Measurements from ENCODE around the gene GLYATL1. TPM values are rescaled to one million over a fixed set of nuclear protein-coding genes. Genes with fewer than 3 reads are reported as not detected.
A peak's percentile ranks its signal among the peaks of the same experiment; 100 is the strongest.

GLYATL1 gene
- total RNA-seq, 1 donor from 2014 or later, result not detected

DNA sequence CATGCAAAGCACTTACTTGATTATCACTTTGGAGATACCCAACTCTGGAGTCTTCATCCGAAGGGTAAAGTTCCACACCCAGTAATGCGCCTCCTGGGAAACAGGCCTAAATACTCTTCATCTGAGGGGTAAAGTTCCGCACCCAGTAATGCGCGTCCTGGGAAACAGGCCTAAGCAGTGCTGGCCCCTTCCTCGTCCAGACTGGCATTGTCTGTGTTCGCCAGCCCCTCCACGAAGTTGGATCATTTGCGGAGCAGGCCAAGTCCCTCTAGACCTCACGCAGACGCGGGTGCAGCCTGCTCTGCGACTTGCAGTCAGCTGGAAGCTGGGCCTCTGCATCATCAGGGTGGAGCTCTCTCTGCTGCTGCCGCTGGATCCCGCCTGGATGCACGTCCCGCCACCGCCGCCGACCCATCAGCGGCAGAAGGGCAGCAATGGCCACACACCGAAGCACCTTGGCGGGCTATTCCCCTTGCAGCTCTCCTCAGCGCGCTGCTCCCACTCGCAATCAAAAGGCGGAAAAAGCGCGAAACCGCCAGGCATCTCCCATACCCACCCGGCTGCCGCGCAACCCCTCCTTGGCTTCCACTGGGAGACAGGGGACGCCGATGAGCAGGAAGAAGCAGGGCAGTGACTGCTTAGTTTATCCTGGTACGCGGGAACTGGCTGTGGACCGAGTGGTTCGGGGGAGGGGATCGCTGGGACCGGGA, 34.1 kb upstream of the GLYATL1 start:
- intact Hi-C loops (cut with micrococcal nuclease), result no loop called here
- ChIA-PET CTCF (no interaction called here), POLR2A (no interaction called here)
- Mint-ChIP-seq H3K9me3 (no peaks in the 10 kb centered on the region), H3K27me3 (peaks cover 71% of the 10 kb centered on the region), H3K27ac (no peak overlapping the region), H3K4me3 (peak overlapping the region; percentile 19), H3K36me3 (ENCODE audit: low read depth) (no peaks in the 10 kb centered on the region), H3K4me1 (peaks cover 26% of the 10 kb centered on the region)
- no peak for TF ChIP-seq CTCF (IDR thresholded peaks at IDR 0.05)
- no peak for ATAC-seq (ENCODE audit: low read depth)
- DNase-seq, result no peak

GRCh38 chr11:58905721-58906547, 33.4 kb upstream of the GLYATL1 start:
- Mint-ChIP-seq H3K36me3 (ENCODE audit: low read depth) (no peaks in the 10 kb centered on the region), H3K4me3 (no peak overlapping the region), H3K27ac (no peak overlapping the region), H3K9me3 (no peaks in the 10 kb centered on the region), H3K27me3 (peaks cover 68% of the 10 kb centered on the region), H3K4me1 (peaks cover 26% of the 10 kb centered on the region)
- DNase-seq (no peak), ATAC-seq (ENCODE audit: low read depth) (no peak)
- ChIA-PET POLR2A (no interaction called here), CTCF (no interaction called here)
- TF ChIP-seq CTCF (IDR thresholded peaks at IDR 0.05), result no peak
- intact Hi-C loops (cut with micrococcal nuclease), result no loop called here

- TF ChIP-seq CTCF (IDR thresholded peaks at IDR 0.05), result no peak
- H3K36me3 Mint-ChIP-seq (ENCODE audit: low read depth), result no peaks in the 10 kb centered on the region
- no peak overlapping the region for H3K27ac Mint-ChIP-seq
- H3K27me3 Mint-ChIP-seq, result peaks cover 60% of the 10 kb centered on the region
- intact Hi-C loops (cut with micrococcal nuclease), result no loop called here
- no peak for ATAC-seq (ENCODE audit: low read depth)
- H3K9me3 Mint-ChIP-seq, result no peaks in the 10 kb centered on the region
- DNase-seq, result no peak
- H3K4me1 Mint-ChIP-seq, result peaks cover 26% of the 10 kb centered on the region
- ChIA-PET POLR2A (no interaction called here), CTCF (interaction anchor here (1.4 to 2.3 kb wide), 2 partner anchors 11 to 228 kb away, joined by 4 read pairs; no protein-coding TSS in a partner anchor)
- no peak overlapping the region for H3K4me3 Mint-ChIP-seq
These were observed 31.5 kb upstream of the GLYATL1 start for GRCh38 chr11:58907780-58908179.

DNA sequence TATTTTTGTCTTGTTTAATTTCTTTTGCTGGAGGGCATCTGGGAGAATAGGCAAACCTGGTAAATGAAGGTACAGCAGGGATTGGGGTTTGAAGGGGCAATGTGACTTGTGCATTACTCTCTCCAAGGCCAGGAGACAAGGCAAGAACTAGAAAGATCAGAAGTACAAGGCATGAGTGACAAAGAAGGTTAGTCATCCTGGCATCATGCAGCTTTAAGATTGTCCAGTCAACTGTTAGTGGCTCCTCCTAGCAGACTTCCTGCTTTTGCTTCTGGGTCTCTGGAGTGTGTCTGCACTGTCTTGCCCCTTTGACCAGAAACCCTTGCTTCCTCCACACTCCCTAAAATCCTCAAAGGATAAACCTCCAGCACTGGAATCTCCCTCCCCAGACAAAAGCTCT, 27.2 kb upstream of the GLYATL1 start:
- H3K27ac Mint-ChIP-seq, result no peak overlapping the region
- peaks cover 27% of the 10 kb centered on the region for H3K27me3 Mint-ChIP-seq
- ATAC-seq (ENCODE audit: low read depth) (no peak), DNase-seq (no peak)
- intact Hi-C loops (cut with micrococcal nuclease), result no loop called here
- peaks cover 1% of the 10 kb centered on the region for H3K36me3 Mint-ChIP-seq (ENCODE audit: low read depth)
- no peak overlapping the region for H3K4me3 Mint-ChIP-seq
- H3K9me3 Mint-ChIP-seq, result peaks cover 15% of the 10 kb centered on the region
- TF ChIP-seq CTCF (IDR thresholded peaks at IDR 0.05), result no peak
- CTCF ChIA-PET, result no interaction called here
- H3K4me1 Mint-ChIP-seq, result peaks cover 10% of the 10 kb centered on the region
- POLR2A ChIA-PET, result no interaction called here

- DNase-seq (no peak), ATAC-seq (ENCODE audit: low read depth) (no peak)
- Mint-ChIP-seq H3K27me3 (peaks cover 17% of the 10 kb centered on the region), H3K4me1 (no peaks in the 10 kb centered on the region), H3K9me3 (peaks cover 25% of the 10 kb centered on the region), H3K27ac (no peak overlapping the region), H3K4me3 (no peak overlapping the region), H3K36me3 (ENCODE audit: low read depth) (peaks cover 5% of the 10 kb centered on the region)
- TF ChIP-seq CTCF (IDR thresholded peaks at IDR 0.05), result no peak
- ChIA-PET CTCF (no interaction called here), POLR2A (no interaction called here)
- intact Hi-C loops (cut with micrococcal nuclease), result no loop called here
These were observed 25.6 kb upstream of the GLYATL1 start for GRCh38 chr11:58913685-58914084.

All from activated B cell treated with CpG ODN at 0.5 μM for 24 hours (primary cell).